OCI-LY3 (cell line): ENCODE data around the gene SHC2.

Source experiments
- EZH2phosphoT487 ChIP-seq: fragments of 200-600 bp; shearing (Covaris generic); IDR thresholded peaks from 2 replicates; pipeline ENCODE4 v1.6.1; 2018; ENCODE audit warnings: antibody characterized with exemption, mixed run types, low read depth
- TF ChIP-seq, protein P1 (sequence below): fragments of 200-600, 300-600 bp; sonication (generic); IDR thresholded peaks from 2 replicates; pipeline ENCODE4 v1.5.1; 2014; ENCODE audit warnings: antibody characterized with exemption, low read length, low read depth

DNA sequence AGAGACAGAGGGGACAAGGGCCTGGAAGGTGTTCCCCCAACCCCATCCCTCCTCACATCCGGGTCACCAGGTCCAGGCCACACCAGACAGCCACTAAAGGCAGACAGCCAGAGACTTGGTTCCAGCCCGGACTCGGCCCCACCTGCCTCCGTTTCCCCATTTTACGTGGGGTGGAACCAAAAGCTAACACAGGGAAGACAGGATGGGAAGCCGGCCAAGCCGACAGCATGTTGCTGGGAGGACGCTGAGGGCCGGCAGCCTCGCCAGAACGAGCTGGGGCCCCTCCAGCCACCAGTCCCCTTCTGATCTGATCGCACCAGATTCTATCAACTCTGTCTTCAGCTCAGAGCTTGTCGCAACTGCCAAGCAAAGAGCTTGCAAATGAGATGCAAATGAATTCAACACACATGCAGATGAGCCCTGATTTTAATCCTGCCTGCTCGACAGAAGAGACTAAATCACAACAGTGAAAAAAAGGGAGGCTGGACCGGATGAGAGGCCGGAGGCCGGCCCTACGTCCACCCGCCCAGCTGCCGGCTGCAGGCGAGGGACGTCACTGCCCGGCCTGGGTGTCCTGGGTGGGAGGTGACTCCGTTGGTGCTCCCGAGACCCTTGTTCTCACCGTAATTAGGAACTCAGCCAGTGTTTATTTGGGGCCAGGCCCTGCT is 17.5 kb upstream of the SHC2 start:
- TF ChIP-seq, protein P1, sequence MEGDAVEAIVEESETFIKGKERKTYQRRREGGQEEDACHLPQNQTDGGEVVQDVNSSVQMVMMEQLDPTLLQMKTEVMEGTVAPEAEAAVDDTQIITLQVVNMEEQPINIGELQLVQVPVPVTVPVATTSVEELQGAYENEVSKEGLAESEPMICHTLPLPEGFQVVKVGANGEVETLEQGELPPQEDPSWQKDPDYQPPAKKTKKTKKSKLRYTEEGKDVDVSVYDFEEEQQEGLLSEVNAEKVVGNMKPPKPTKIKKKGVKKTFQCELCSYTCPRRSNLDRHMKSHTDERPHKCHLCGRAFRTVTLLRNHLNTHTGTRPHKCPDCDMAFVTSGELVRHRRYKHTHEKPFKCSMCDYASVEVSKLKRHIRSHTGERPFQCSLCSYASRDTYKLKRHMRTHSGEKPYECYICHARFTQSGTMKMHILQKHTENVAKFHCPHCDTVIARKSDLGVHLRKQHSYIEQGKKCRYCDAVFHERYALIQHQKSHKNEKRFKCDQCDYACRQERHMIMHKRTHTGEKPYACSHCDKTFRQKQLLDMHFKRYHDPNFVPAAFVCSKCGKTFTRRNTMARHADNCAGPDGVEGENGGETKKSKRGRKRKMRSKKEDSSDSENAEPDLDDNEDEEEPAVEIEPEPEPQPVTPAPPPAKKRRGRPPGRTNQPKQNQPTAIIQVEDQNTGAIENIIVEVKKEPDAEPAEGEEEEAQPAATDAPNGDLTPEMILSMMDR, result no peak
- TF ChIP-seq EZH2phosphoT487, result no peak
